Measurements from ENCODE around the gene SLC9A9.

Gene SLC9A9

GRCh38 chr3:143562789-143563188, 285.5 kb downstream of the SLC9A9 start:
- TF ChIP-seq CREB5 (CRISPR knock-in tag; IDR thresholded peaks at IDR 0.05; ENCODE audit: low read depth) (no peak), PATZ1 (CRISPR knock-in tag; IDR thresholded peaks at IDR 0.05; ENCODE audit: borderline replicate concordance) (no peak), TOX (CRISPR knock-in tag; IDR thresholded peaks at IDR 0.05; ENCODE audit: borderline replicate concordance) (no peak), OSR1 (CRISPR knock-in tag; IDR thresholded peaks at IDR 0.05) (no peak), ZNF70 (CRISPR knock-in tag; IDR thresholded peaks at IDR 0.05) (no peak), CSDC2 (CRISPR knock-in tag; IDR thresholded peaks at IDR 0.05) (no peak), ZFP3 (CRISPR knock-in tag; IDR thresholded peaks at IDR 0.05) (no peak)

GRCh38 chr3:143559296-143559695, 289.0 kb downstream of the SLC9A9 start:
- TF ChIP-seq CSDC2 (CRISPR knock-in tag; IDR thresholded peaks at IDR 0.05) (no peak), ARNTL (CRISPR knock-in tag; IDR thresholded peaks at IDR 0.05; ENCODE audit: borderline replicate concordance, low read depth) (no peak), ZNF70 (CRISPR knock-in tag; IDR thresholded peaks at IDR 0.05) (no peak), RARB (CRISPR knock-in tag; IDR thresholded peaks at IDR 0.05) (no peak), PPARA (CRISPR knock-in tag; IDR thresholded peaks at IDR 0.05; ENCODE audit: borderline replicate concordance) (no peak), PATZ1 (CRISPR knock-in tag; IDR thresholded peaks at IDR 0.05; ENCODE audit: borderline replicate concordance) (no peak), ZFP30 (CRISPR knock-in tag; IDR thresholded peaks at IDR 0.05) (no peak), TSHZ2 (CRISPR knock-in tag; IDR thresholded peaks at IDR 0.05) (no peak)
- no peak for ATAC-seq

More at GRCh38 chr3:143562789-143563188, 285.5 kb downstream of the SLC9A9 start:
- no peak for ATAC-seq

- TF ChIP-seq CSRNP3 (CRISPR knock-in tag; IDR thresholded peaks at IDR 0.05): no peak
- no peak for TF ChIP-seq ZNF70 (CRISPR knock-in tag; IDR thresholded peaks at IDR 0.05)
- TF ChIP-seq CREB5 (CRISPR knock-in tag; IDR thresholded peaks at IDR 0.05; ENCODE audit: low read depth): no peak
- TF ChIP-seq POU6F1 (CRISPR knock-in tag; IDR thresholded peaks at IDR 0.05; ENCODE audit: borderline replicate concordance, low read depth): no peak
- no peak for TF ChIP-seq ESRRG (CRISPR knock-in tag; IDR thresholded peaks at IDR 0.05)
- TF ChIP-seq ZFP30 (CRISPR knock-in tag; IDR thresholded peaks at IDR 0.05): no peak
- TF ChIP-seq ARNTL (CRISPR knock-in tag; IDR thresholded peaks at IDR 0.05; ENCODE audit: borderline replicate concordance, low read depth): no peak
- TF ChIP-seq SNAI2 (CRISPR knock-in tag; IDR thresholded peaks at IDR 0.05): no peak
- TF ChIP-seq PPARA (CRISPR knock-in tag; IDR thresholded peaks at IDR 0.05; ENCODE audit: borderline replicate concordance): no peak
- no peak for TF ChIP-seq CSDC2 (CRISPR knock-in tag; IDR thresholded peaks at IDR 0.05)
- no peak for TF ChIP-seq ZNF8 (CRISPR knock-in tag; IDR thresholded peaks at IDR 0.05)
- TF ChIP-seq TOX (CRISPR knock-in tag; IDR thresholded peaks at IDR 0.05; ENCODE audit: borderline replicate concordance): no peak
- TF ChIP-seq ZNF565 (CRISPR knock-in tag; conservative IDR thresholded peaks at IDR 0.05; ENCODE audit: low read depth): no peak
- TF ChIP-seq GLIS3 (CRISPR knock-in tag; IDR thresholded peaks at IDR 0.05): no peak
- TF ChIP-seq ZFP3 (CRISPR knock-in tag; IDR thresholded peaks at IDR 0.05): no peak
- TF ChIP-seq BACH2 (CRISPR knock-in tag; IDR thresholded peaks at IDR 0.05; ENCODE audit: borderline replicate concordance): no peak
- TF ChIP-seq RARB (CRISPR knock-in tag; IDR thresholded peaks at IDR 0.05): no peak
- TF ChIP-seq PATZ1 (CRISPR knock-in tag; IDR thresholded peaks at IDR 0.05; ENCODE audit: borderline replicate concordance): no peak
- no peak for ATAC-seq
These were observed 295.4 kb downstream of the SLC9A9 start for GRCh38 chr3:143552851-143553250.
